DMS153 treated with DMSO at 0.1 percent for 48 hours (cell line): ENCODE results near the gene SLITRK4.

Source experiments
- DNase-seq: peaks from one replicate; lab custom pipeline; 2025; ENCODE audit not compliant: unreplicated experiment; lab: John Stamatoyannopoulos, UW

Gene SLITRK4

GRCh38 chrX:143635915-143636314 lies at the start of gene SLITRK4:
Gene SLITRK4, minus strand, starts transcription at chrX:143636101. Its CDS starts 4,993 bp downstream, at chrX:143631108.
- DNase-seq = peak; percentile 37

GRCh38 chrX:143683486-143683885 lies 47.6 kb upstream of the SLITRK4 start:
- no peak for DNase-seq

- no peak for DNase-seq
Observed at GRCh38 chrX:143674926-143675325, 39.0 kb upstream of the SLITRK4 start.

- peak; percentile 51 for DNase-seq
Observed at GRCh38 chrX:143669395-143669794, 33.5 kb upstream of the SLITRK4 start.

GRCh38 chrX:143664302-143664701 lies 28.4 kb upstream of the SLITRK4 start:
- peak; percentile 14 for DNase-seq

GRCh38 chrX:143663755-143664154 lies 27.9 kb upstream of the SLITRK4 start:
- no peak for DNase-seq

- no peak for DNase-seq
Observed at GRCh38 chrX:143661286-143661685, 25.4 kb upstream of the SLITRK4 start.

- no peak for DNase-seq
Observed at GRCh38 chrX:143648705-143649104, 12.8 kb upstream of the SLITRK4 start.

- DNase-seq = no peak
Observed at GRCh38 chrX:143642426-143642825, 6.5 kb upstream of the SLITRK4 start.

GRCh38 chrX:143636831-143637230 lies 930 bp upstream of the SLITRK4 start:
- no peak for DNase-seq

- DNase-seq = no peak
Observed at GRCh38 chrX:143634663-143635455, 1.0 kb downstream of the SLITRK4 start.

- no peak for DNase-seq
Observed at GRCh38 chrX:143634309-143634662, 1.6 kb downstream of the SLITRK4 start.

- DNase-seq = no peak
Observed at GRCh38 chrX:143633461-143634308, 2.2 kb downstream of the SLITRK4 start.

- no peak for DNase-seq
Observed at GRCh38 chrX:143632625-143633410, 3.1 kb downstream of the SLITRK4 start.

- DNase-seq = no peak
Observed at GRCh38 chrX:143623657-143624056, 12.2 kb downstream of the SLITRK4 start.

GRCh38 chrX:143621276-143621675 lies 14.6 kb downstream of the SLITRK4 start:
- DNase-seq = no peak

- DNase-seq = no peak
Observed at GRCh38 chrX:143615851-143616250, 20.1 kb downstream of the SLITRK4 start.

GRCh38 chrX:143601809-143602208 lies 34.1 kb downstream of the SLITRK4 start:
- no peak for DNase-seq

GRCh38 chrX:143581240-143581639 lies 54.7 kb downstream of the SLITRK4 start:
- DNase-seq = no peak

- no peak for DNase-seq
Observed at GRCh38 chrX:143580266-143580665, 55.6 kb downstream of the SLITRK4 start.
